ENCODE measurements around the gene KIF14.

KIF14 gene, protein sequence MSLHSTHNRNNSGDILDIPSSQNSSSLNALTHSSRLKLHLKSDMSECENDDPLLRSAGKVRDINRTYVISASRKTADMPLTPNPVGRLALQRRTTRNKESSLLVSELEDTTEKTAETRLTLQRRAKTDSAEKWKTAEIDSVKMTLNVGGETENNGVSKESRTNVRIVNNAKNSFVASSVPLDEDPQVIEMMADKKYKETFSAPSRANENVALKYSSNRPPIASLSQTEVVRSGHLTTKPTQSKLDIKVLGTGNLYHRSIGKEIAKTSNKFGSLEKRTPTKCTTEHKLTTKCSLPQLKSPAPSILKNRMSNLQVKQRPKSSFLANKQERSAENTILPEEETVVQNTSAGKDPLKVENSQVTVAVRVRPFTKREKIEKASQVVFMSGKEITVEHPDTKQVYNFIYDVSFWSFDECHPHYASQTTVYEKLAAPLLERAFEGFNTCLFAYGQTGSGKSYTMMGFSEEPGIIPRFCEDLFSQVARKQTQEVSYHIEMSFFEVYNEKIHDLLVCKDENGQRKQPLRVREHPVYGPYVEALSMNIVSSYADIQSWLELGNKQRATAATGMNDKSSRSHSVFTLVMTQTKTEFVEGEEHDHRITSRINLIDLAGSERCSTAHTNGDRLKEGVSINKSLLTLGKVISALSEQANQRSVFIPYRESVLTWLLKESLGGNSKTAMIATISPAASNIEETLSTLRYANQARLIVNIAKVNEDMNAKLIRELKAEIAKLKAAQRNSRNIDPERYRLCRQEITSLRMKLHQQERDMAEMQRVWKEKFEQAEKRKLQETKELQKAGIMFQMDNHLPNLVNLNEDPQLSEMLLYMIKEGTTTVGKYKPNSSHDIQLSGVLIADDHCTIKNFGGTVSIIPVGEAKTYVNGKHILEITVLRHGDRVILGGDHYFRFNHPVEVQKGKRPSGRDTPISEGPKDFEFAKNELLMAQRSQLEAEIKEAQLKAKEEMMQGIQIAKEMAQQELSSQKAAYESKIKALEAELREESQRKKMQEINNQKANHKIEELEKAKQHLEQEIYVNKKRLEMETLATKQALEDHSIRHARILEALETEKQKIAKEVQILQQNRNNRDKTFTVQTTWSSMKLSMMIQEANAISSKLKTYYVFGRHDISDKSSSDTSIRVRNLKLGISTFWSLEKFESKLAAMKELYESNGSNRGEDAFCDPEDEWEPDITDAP (N-terminal part only)

DNA sequence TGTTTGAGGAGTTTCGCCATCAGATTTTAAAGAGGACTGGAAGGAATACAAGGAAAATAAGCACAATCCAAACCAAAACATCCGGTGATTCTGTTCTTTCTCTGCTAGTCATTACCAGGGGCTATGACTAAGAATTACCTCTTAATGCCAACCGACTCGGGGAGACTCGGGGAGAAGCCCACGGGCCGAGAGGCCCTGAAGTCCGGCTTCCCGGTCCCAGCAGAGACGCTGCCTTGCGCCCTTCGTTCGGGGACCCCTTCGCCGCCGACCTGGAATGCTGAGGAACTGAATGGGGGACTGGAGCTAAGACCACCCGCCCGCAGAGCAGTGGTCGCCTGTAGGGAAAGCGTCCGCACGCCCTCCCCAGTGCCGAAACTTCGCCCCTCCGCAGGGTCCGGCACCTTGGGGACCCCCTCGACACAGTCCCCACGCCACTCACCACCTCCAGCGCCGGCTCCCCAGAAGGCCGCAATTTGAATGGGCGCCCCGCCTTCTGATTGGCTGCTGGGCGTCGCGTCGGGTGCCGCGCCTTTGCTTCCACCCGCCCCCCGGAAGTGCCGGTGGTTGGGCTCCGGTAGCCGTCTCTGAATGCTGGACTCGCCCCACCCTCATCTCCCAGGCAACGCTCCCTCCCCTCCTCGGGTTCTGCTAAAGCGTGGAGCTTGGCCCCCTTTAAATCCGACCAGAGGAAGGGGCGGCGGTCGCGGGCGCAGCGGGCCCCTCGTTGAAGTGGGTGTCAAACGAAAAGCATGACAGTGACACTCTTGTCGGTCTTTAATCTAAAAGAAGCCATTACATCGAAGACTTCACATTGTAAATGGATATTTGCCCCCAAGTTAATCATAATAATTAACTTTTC lies at the start of gene KIF14:
Gene KIF14 (minus strand): TSS at position 479 of the 859 bp plus-strand sequence. CDS start 2,028 bp downstream, outside the sequence.
- peak; percentile 98 for DNase-seq

DNA sequence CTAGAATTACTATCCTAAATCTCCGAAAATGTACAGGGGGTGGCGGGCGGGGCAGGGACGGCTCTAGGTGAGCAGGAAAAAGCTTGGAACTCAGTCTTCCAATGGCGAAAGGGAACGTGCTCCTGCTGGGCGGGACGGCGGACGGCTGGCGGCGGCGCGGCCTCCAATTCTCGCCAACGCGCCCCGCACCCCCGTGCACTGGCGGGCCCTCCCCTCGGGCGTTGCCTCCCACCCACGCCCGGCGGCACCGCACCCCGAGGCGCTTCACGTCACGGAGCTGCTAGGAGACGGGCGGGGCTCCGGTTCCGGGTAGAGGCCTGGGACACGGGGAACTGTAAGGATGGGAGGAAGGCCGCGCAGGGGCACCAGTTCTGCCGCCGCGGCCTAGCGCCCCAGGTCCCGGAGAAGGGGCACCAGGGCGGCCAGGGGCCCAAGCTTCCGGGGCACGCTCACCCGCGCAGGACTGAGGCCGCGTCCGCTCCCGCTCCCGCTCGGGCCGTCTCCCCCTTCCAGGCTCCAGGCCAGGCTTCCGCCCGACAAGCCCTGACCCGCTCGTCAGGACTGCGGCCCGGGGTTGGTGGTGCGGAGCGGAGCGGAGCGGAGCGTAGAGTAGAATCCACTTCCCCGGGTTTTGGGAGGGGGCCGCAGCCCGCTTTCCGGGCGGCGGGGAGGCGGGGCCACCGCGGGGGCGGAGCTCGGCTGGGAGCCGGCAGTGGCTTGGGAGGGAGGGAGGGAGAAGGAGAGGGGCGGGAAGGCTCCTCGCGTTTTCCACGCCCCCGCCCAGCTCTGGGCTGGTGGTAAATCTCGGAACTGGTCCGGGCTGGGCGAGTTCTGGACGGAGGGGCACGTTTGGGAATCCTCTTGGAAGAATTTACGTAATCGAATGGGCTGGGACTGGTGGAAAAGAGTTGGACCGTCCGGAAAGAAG lies 49.0 kb upstream of the KIF14 start, which contains the start of gene DDX59:
Gene DDX59 (minus strand): TSS at position 594 of the 928 bp plus-strand sequence. CDS start 3,167 bp downstream, outside the sequence.
- DNase-seq = peak; percentile 98

DNA sequence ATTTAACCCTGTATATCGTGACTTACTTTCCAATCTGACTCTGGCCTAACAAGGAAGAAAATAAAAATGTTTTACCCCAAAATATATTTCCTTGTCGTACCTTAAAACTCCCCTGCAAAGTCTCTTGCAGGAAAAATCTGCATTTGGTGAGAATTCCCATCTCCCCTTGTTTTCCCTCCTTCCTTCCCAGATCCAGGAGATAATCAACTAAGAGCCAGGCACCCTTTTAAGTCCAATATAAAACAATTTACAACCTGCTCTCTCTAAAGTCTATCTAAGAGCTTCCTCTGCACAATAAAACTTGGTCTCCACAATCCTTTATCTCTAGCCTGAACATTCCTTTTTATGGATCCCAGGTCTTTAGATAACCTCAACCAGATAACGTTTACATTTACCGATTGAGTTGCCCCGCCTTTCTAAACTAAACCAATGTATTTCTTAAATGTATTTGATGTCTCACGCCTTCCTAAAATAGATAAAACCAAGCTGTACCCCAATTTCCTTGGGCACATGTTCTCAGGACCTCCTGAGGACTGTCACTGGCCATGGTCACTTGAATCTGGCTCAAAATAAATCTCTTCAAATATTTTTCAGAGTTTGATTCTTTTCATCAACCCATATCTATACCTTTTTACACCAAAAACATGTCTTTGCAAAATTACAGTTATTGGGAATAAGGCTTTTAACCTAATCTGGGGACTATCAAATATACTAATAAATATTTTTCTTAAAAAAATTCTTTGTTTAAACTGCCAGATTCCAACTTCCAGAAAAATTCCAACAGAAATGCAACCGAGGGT lies 48.2 kb upstream of the KIF14 start:
- DNase-seq = peak; percentile 64

DNA sequence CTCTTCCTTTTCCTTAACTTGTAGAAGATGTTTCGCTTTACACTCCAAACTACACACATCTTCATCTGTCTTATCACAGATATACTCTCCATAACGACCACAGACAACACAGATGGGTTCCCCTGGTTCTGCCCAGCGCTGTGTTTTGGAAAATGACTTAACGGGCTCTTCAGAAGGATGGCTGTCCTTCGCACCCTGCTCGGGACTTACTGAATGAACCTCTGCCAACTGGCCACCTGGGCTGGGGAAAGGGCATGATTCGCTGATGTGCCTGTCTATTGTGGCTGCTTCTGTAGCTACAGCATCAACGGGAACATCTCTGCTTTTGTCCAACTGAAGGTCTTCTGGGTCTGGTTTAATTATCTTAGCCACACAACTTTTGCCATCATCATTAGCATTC lies 45.8 kb upstream of the KIF14 start:
- no peak for DNase-seq

DNA sequence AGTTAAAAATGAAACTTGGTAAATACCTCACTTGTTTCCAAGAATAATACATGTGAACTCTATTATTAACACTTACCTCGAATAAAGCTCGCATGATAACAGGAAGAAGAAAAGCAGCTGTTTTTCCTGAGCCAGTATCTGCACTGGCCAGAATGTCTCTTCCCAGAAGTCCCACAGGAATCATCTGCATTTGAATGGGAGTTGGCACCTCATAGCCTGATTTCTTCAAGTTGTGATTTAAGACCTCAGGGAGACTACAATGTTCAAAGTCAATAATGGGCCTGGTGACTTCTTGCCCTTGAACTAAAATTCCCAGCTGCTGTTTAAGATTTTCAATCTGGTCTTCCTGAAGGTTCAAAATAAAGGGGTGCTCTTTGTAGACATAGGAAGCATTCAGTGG lies 45.3 kb upstream of the KIF14 start:
- no peak for DNase-seq

DNA sequence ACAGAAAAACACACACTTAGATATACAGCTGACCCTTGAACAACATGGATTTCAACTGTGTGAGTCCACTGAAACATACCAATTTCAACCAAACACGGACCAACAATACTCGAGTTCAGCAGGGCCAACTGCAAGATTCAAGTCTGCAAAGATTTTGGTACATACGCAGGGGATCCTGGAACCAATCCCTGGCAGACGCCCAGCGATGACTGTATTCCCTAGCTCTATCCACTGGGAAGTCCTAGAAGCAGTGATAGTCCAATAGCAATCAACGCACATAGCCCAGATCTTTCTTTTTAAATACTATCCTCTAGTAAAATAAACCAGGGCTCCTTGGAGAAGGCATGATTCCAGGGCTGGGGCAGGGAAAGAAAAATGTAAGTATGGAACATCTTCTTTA lies 40.2 kb upstream of the KIF14 start:
- no peak for DNase-seq

DNA sequence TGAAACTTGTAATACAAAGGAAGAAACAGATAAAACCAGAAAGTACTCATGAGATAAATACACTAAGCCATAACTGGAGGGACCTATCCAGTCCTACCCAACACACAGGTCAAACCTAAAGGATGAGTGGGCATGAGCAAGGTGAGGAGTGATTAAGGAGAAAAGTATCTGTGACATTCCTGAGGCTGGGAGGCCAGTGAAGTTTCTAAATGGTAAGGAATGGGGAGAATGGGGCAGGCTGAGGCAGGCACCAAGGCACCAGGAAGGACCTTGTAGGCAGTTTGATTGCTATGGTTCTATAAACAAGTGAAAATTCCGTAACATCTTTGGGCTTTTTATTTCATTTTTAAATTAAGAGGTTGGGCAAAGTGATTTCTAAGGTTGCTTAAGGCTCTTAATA lies 38.7 kb upstream of the KIF14 start:
- DNase-seq = no peak

DNA sequence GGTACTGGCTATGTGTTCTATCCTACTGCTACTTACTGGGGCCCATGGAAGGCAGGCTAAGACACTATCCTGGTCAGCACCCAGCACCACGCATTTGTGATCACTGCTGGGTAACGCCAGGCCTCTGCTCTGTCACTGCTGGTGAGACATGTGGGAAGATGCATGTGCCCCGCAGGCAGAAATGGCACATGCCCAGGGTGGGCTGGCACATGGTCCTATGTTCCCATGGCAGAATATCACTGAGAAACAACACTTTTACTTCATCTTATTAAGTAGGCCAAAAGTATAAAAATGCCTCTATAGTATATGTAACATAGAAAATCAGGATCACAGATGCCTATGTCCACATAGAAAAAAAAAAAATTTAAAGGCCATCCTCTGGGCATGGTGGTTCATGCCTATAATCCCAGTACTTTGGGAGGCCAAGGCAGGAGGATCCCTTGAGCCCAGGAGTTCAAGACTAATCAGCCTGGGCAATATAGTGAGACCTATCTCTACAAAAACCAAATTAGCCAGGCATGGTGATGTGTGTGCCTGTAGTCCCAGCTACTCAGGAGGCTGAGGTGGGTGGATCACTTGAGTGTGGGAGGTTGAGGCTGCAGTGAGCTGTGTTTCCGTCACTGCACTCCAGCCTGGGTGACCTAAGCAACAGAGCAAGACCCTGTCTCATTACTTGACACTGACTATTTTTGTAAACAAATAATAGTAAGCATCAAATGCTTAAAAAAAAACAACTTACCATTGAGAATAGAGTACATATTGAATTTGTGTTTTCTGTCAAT lies 37.7 kb upstream of the KIF14 start:
- DNase-seq = no peak

DNA sequence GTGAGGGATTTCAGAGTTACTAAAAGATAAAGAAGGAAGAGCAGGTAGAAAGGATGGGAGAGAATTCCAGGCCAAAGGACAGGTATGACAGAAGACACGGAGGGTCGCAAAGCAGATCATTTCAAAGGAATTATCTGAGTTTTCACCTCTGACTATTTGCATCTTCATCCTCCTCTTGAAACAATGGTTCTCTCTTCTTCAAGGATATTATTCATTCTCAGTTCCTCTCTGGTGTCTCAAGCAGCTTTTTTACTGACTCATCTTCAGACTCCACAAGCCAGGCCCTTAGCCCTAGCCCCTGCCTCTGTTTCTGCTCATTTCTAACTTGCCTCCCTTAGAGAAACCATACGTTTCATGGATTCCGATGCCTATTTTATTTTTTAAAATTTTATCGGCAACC lies 34.1 kb upstream of the KIF14 start:
- DNase-seq = no peak

DNA sequence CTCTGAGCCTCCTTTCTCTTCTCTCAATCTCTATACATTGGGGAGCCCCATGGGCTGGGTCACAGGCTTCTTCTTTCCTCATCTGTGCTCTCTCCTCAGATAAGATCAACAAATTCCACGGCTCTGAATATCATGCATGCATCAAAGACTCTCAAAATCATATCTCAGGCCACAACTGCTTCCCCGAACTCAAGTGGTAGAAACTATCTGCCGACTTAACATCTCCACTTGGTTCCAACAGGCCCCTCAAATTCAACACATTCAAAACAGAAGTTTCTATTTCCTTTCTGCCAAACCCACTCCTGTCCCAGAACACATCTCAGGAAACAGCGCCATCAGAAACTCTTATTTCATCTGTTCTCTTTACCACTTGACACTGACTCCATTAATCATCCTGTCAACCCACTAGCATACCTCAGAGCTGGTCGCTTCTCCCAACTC lies 32.5 kb upstream of the KIF14 start:
- no peak for DNase-seq

DNA sequence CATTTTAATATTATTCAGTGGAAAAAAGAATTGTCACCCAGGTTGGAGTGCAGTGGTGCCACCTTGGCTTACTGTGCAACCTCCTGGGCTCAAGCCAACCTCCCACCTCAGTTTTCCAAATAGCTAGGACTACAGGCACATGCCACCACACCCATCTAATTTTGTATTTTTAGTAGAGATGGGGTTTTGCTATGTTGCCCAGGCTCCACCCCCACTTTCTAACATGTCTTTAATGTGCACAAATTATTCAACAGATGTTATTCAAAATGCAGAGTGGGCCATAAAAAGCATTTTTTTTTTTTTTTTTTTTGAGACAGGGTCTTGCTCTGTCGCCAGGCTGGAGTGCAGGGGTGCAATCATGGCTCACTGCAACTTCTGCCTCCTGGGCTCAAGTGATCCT lies 31.8 kb upstream of the KIF14 start:
- no peak for DNase-seq

DNA sequence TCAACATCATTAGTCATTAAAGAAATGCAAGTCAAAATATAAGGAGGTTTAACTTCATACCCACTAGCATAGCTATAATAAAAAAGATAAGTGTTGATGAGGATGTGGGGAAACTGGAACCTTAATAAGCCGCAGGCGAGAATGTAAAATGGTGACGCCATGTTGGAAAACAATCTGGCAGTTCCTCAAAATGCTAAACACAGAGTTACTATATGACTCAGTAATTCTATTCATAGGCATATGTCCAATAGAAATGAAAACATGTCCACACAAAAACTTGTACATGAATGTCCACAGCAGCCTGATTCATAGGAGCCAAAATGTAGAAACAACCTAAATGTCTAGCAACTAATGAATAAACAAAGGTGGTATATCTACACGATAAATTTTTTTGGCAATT lies 26.0 kb upstream of the KIF14 start:
- DNase-seq = no peak

DNA sequence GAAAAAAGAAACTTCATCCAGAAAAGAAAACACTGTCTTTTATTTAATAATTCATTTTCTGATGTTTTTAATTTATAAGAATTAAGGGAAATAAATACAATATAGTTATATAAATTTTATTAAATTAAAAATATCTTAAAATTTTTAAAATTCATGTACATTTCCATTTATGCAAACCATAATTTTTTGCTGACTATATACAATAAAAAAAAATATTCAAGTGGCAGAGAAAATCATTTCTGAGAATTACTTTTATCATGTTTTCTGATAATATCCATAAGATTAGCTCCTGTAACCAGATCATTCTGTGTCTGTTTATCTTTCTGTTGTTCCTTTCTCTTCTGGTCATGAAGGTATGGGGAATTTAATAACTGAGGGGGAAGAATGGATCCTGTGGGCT lies 23.5 kb upstream of the KIF14 start:
- DNase-seq = no peak

DNA sequence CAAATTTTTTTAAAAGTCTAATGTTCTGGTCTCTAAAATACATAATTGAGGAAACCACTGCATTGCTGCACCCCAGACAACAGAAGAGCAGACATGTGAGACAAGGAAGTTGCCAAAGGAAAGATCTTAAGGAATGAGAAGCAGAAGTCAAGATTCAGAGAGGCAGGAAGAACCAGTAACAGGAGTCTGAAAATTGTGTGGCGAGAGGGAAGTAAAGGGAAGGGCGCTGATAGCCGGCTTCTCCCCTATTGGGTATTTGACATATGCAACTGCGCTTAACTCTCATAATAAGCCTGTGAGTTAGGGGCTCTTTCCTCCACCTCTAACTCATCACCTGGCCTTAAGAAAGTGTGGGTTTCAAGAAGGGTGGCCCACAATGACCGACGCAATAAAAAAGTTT lies 21.9 kb upstream of the KIF14 start:
- peak; percentile 69 for DNase-seq

DNA sequence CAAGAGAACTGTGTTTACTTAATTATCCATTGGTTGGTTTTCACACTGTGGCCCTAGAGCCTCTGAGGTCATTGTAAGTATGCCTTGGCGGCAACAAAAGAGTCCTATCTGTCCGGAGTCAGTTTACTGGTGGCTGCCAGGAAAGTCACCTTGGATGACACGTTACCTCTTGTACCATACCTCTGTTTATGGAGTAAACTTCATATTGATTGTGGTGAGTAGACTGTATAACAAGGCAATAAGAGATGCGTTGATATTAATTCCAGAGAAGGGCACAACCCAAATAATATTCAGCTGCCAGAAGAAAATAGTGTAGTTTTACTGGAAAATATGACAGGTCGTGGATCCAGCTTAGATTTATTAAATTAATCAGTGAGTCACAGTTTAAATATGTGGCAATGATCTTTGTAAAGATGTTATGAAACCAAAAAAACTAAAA lies 20.4 kb upstream of the KIF14 start:
- peak; percentile 48 for DNase-seq

DNA sequence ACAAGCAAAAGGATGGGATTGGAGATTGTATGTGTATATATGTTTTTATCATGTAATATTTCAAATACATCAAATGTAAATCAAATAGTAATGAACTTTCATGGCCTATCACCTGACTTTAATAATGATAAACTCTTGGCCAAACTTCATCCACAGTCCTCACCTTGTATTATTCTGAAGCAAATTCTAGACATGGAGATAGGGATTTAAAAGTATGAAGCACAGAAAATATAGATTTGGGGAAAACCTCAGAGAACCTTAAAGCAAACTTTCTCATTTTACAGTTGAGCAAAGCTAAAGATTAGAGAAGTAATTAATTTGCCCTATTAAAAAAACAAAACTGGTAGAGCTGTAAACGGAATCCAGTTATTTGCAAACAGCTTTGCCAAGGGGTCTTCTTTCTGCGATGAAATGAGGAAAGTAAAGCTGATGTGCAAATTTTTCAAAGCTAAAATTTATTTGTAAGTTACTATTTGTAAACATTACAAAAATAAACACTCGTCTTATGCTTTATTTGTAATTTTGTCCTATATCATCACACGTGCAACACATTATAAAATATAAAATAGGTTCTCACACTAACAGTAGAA lies 19.9 kb upstream of the KIF14 start:
- no peak for DNase-seq

DNA sequence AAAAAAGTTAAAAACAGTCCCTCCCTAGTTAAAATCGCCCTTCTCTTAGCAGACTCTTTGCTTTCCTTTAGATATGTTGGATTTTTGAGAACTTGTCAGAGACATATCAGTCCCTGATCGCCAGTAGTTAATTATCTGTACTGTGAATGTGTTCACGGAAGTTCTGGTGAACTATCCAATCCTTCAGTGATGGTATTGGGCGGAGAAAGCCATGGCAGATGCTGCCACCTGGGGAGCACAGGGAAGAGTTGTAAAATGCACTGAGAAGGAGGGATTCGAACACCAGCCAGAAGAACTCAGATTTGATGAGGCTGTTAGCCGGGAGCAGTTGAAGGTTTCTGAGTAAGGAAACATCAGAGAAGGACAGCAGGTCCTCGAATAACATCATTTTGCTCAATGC lies 17.5 kb upstream of the KIF14 start:
- peak; percentile 18 for DNase-seq

DNA sequence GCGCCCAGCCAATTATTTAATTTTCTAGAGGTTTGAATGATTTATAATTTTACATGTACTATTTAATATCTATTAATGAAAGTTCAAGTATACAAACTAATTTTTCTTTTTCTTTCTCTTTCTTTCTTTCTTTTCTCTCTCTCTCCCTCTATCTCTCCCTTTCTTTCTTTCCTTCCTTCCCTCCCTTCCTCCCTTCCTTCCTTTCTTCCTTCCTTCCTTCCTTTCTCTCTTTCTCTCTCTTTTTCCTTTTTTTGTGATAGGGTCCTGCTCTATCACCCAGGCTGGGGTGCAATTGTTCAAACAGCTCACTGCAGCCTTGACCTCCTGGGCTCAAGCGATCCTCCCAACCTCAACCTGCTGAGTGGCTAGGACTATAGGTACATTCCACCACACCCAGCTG lies 16.1 kb upstream of the KIF14 start:
- DNase-seq = no peak
